ENCODE results near the gene SEC23A.
"Not testable (repeated sequence)": the region's sequence is repeated elsewhere in the genome, so short reads cannot be mapped to it uniquely, and the experiment has no call there.

The SEC23A gene

GRCh38 chr14:39045889-39046288 is 57.1 kb downstream of the SEC23A start:
- H3K4me3 ChIP-seq (ENCODE audit: low read depth in 1 of 2, low read length in 2 of 2); H3K9me3 ChIP-seq (ENCODE audit: low read length); H3K27me3 ChIP-seq (ENCODE audit: control insufficient read depth in 1 of 2, insufficient read depth in 2 of 2, low read length in 2 of 2); H3K4me1 ChIP-seq (ENCODE audit: insufficient read depth, low read length); H3K9ac ChIP-seq (ENCODE audit: low read length); H3K27ac ChIP-seq (ENCODE audit: low read depth, low read length): not testable (repeated sequence)
- H3K36me3 ChIP-seq (ENCODE audit: insufficient read depth, low read length), result peaks cover 54% of the 10 kb centered on the region

- H3K36me3 ChIP-seq (ENCODE audit: insufficient read depth, low read length), result peaks cover 63% of the 10 kb centered on the region
These were observed 59.6 kb downstream of the SEC23A start for GRCh38 chr14:39043352-39043943.

GRCh38 chr14:39040529-39040928 is 62.5 kb downstream of the SEC23A start:
- no peaks in the 10 kb centered on the region for H3K27me3 ChIP-seq (ENCODE audit: control insufficient read depth in 1 of 2, insufficient read depth in 2 of 2, low read length in 2 of 2)
- no peak overlapping the region for H3K9ac ChIP-seq (ENCODE audit: low read length)
- no peak overlapping the region for H3K4me3 ChIP-seq (ENCODE audit: low read depth in 1 of 2, low read length in 2 of 2)
- peaks cover 64% of the 10 kb centered on the region for H3K36me3 ChIP-seq (ENCODE audit: insufficient read depth, low read length)
- H3K27ac ChIP-seq (ENCODE audit: low read depth, low read length), result no peak overlapping the region
- no peaks in the 10 kb centered on the region for H3K9me3 ChIP-seq (ENCODE audit: low read length)
- H3K4me1 ChIP-seq (ENCODE audit: insufficient read depth, low read length), result no peaks in the 10 kb centered on the region

More at GRCh38 chr14:39043352-39043943, 59.6 kb downstream of the SEC23A start:
- H3K27ac ChIP-seq (ENCODE audit: low read depth, low read length), result no peak overlapping the region
- H3K4me1 ChIP-seq (ENCODE audit: insufficient read depth, low read length), result no peaks in the 10 kb centered on the region
- H3K27me3 ChIP-seq (ENCODE audit: control insufficient read depth in 1 of 2, insufficient read depth in 2 of 2, low read length in 2 of 2), result no peaks in the 10 kb centered on the region
- H3K4me3 ChIP-seq (ENCODE audit: low read depth in 1 of 2, low read length in 2 of 2), result no peak overlapping the region
- no peaks in the 10 kb centered on the region for H3K9me3 ChIP-seq (ENCODE audit: low read length)
- H3K9ac ChIP-seq (ENCODE audit: low read length), result no peak overlapping the region

GRCh38 chr14:39038542-39038941 is 64.5 kb downstream of the SEC23A start:
- Histone ChIP-seq H3K4me1 (ENCODE audit: insufficient read depth, low read length) (no peaks in the 10 kb centered on the region), H3K9ac (ENCODE audit: low read length) (no peak overlapping the region), H3K4me3 (ENCODE audit: low read depth in 1 of 2, low read length in 2 of 2) (no peak overlapping the region), H3K27me3 (ENCODE audit: control insufficient read depth in 1 of 2, insufficient read depth in 2 of 2, low read length in 2 of 2) (no peaks in the 10 kb centered on the region), H3K27ac (ENCODE audit: low read depth, low read length) (no peak overlapping the region), H3K9me3 (ENCODE audit: low read length) (no peaks in the 10 kb centered on the region), H3K36me3 (ENCODE audit: insufficient read depth, low read length) (peaks cover 48% of the 10 kb centered on the region)

- Histone ChIP-seq H3K27ac (ENCODE audit: low read depth, low read length) (no peak overlapping the region), H3K27me3 (ENCODE audit: control insufficient read depth in 1 of 2, insufficient read depth in 2 of 2, low read length in 2 of 2) (no peaks in the 10 kb centered on the region), H3K4me1 (ENCODE audit: insufficient read depth, low read length) (no peaks in the 10 kb centered on the region), H3K36me3 (ENCODE audit: insufficient read depth, low read length) (peaks cover 40% of the 10 kb centered on the region), H3K4me3 (ENCODE audit: low read depth in 1 of 2, low read length in 2 of 2) (no peak overlapping the region), H3K9me3 (ENCODE audit: low read length) (no peaks in the 10 kb centered on the region), H3K9ac (ENCODE audit: low read length) (no peak overlapping the region)
These were observed 66.3 kb downstream of the SEC23A start for GRCh38 chr14:39036760-39037159.

- H3K9me3 ChIP-seq (ENCODE audit: low read length), result no peaks in the 10 kb centered on the region
- H3K4me1 ChIP-seq (ENCODE audit: insufficient read depth, low read length), result no peaks in the 10 kb centered on the region
- peaks cover 42% of the 10 kb centered on the region for H3K36me3 ChIP-seq (ENCODE audit: insufficient read depth, low read length)
- H3K9ac ChIP-seq (ENCODE audit: low read length), result no peak overlapping the region
- H3K4me3 ChIP-seq (ENCODE audit: low read depth in 1 of 2, low read length in 2 of 2), result no peak overlapping the region
- H3K27ac ChIP-seq (ENCODE audit: low read depth, low read length), result no peak overlapping the region
- H3K27me3 ChIP-seq (ENCODE audit: control insufficient read depth in 1 of 2, insufficient read depth in 2 of 2, low read length in 2 of 2), result no peaks in the 10 kb centered on the region
These were observed 67.7 kb downstream of the SEC23A start for GRCh38 chr14:39035336-39035735.

- H3K9ac ChIP-seq (ENCODE audit: low read length), result no peak overlapping the region
- H3K9me3 ChIP-seq (ENCODE audit: low read length), result no peaks in the 10 kb centered on the region
- no peak overlapping the region for H3K27ac ChIP-seq (ENCODE audit: low read depth, low read length)
- no peaks in the 10 kb centered on the region for H3K4me1 ChIP-seq (ENCODE audit: insufficient read depth, low read length)
- peaks cover 45% of the 10 kb centered on the region for H3K36me3 ChIP-seq (ENCODE audit: insufficient read depth, low read length)
- no peaks in the 10 kb centered on the region for H3K27me3 ChIP-seq (ENCODE audit: control insufficient read depth in 1 of 2, insufficient read depth in 2 of 2, low read length in 2 of 2)
- no peak overlapping the region for H3K4me3 ChIP-seq (ENCODE audit: low read depth in 1 of 2, low read length in 2 of 2)
These were observed 68.3 kb downstream of the SEC23A start for GRCh38 chr14:39034481-39035296.

- no peaks in the 10 kb centered on the region for H3K27me3 ChIP-seq (ENCODE audit: control insufficient read depth in 1 of 2, insufficient read depth in 2 of 2, low read length in 2 of 2)
- H3K27ac ChIP-seq (ENCODE audit: low read depth, low read length), result no peak overlapping the region
- no peak overlapping the region for H3K4me3 ChIP-seq (ENCODE audit: low read depth in 1 of 2, low read length in 2 of 2)
- H3K36me3 ChIP-seq (ENCODE audit: insufficient read depth, low read length), result peaks cover 37% of the 10 kb centered on the region
- H3K4me1 ChIP-seq (ENCODE audit: insufficient read depth, low read length), result no peaks in the 10 kb centered on the region
- no peaks in the 10 kb centered on the region for H3K9me3 ChIP-seq (ENCODE audit: low read length)
- H3K9ac ChIP-seq (ENCODE audit: low read length), result no peak overlapping the region
These were observed 69.7 kb downstream of the SEC23A start for GRCh38 chr14:39033371-39033770.

- Histone ChIP-seq H3K9me3 (ENCODE audit: low read length) (no peaks in the 10 kb centered on the region), H3K27me3 (ENCODE audit: control insufficient read depth in 1 of 2, insufficient read depth in 2 of 2, low read length in 2 of 2) (no peaks in the 10 kb centered on the region), H3K9ac (ENCODE audit: low read length) (no peak overlapping the region), H3K4me3 (ENCODE audit: low read depth in 1 of 2, low read length in 2 of 2) (no peak overlapping the region), H3K27ac (ENCODE audit: low read depth, low read length) (no peak overlapping the region), H3K4me1 (ENCODE audit: insufficient read depth, low read length) (no peaks in the 10 kb centered on the region), H3K36me3 (ENCODE audit: insufficient read depth, low read length) (peaks cover 17% of the 10 kb centered on the region)
These were observed 72.8 kb downstream of the SEC23A start for GRCh38 chr14:39030209-39030608.

GRCh38 chr14:39029789-39030188 is 73.2 kb downstream of the SEC23A start:
- Histone ChIP-seq H3K4me1 (ENCODE audit: insufficient read depth, low read length) (no peaks in the 10 kb centered on the region), H3K36me3 (ENCODE audit: insufficient read depth, low read length) (peaks cover 17% of the 10 kb centered on the region), H3K9me3 (ENCODE audit: low read length) (no peaks in the 10 kb centered on the region), H3K9ac (ENCODE audit: low read length) (no peak overlapping the region), H3K4me3 (ENCODE audit: low read depth in 1 of 2, low read length in 2 of 2) (no peak overlapping the region), H3K27ac (ENCODE audit: low read depth, low read length) (no peak overlapping the region), H3K27me3 (ENCODE audit: control insufficient read depth in 1 of 2, insufficient read depth in 2 of 2, low read length in 2 of 2) (no peaks in the 10 kb centered on the region)

- H3K36me3 ChIP-seq (ENCODE audit: insufficient read depth, low read length), result peaks cover 17% of the 10 kb centered on the region
- no peak overlapping the region for H3K4me3 ChIP-seq (ENCODE audit: low read depth in 1 of 2, low read length in 2 of 2)
- H3K9me3 ChIP-seq (ENCODE audit: low read length), result no peaks in the 10 kb centered on the region
- no peak overlapping the region for H3K27ac ChIP-seq (ENCODE audit: low read depth, low read length)
- no peaks in the 10 kb centered on the region for H3K27me3 ChIP-seq (ENCODE audit: control insufficient read depth in 1 of 2, insufficient read depth in 2 of 2, low read length in 2 of 2)
- no peaks in the 10 kb centered on the region for H3K4me1 ChIP-seq (ENCODE audit: insufficient read depth, low read length)
- no peak overlapping the region for H3K9ac ChIP-seq (ENCODE audit: low read length)
These were observed 74.4 kb downstream of the SEC23A start for GRCh38 chr14:39028620-39029019.

Measured in muscle layer of colon (tissue), 2 donors.